ENCODE measurements around the gene ATXN7L3.

DNA sequence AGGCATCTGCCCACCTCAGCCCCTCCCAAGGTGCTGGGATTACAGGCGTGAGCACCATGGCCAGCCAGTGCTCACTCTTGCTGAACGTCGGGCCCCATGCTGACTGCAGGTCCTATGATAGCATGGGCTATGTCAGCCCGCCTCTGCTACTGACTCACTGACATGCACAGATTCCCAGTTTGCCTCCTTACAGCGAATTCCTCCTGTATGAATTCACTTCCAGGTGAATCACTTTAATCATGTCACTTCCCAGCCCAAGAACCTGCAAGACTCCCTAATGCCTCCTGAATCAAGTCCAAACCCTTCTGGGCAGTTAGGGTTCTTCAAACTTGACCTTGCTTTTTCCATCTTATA lies 35.9 kb upstream of the ATXN7L3 start:
- TF ChIP-seq, protein P1, sequence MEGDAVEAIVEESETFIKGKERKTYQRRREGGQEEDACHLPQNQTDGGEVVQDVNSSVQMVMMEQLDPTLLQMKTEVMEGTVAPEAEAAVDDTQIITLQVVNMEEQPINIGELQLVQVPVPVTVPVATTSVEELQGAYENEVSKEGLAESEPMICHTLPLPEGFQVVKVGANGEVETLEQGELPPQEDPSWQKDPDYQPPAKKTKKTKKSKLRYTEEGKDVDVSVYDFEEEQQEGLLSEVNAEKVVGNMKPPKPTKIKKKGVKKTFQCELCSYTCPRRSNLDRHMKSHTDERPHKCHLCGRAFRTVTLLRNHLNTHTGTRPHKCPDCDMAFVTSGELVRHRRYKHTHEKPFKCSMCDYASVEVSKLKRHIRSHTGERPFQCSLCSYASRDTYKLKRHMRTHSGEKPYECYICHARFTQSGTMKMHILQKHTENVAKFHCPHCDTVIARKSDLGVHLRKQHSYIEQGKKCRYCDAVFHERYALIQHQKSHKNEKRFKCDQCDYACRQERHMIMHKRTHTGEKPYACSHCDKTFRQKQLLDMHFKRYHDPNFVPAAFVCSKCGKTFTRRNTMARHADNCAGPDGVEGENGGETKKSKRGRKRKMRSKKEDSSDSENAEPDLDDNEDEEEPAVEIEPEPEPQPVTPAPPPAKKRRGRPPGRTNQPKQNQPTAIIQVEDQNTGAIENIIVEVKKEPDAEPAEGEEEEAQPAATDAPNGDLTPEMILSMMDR (IDR thresholded peaks at IDR 0.05) = no peak
- TF ChIP-seq POLR2AphosphoS5 (IDR thresholded peaks at IDR 0.05) (no peak), POLR2A (IDR thresholded peaks at IDR 0.05) (no peak)

Data from prostate gland (tissue), 2 donors.